ENCODE results near the gene CNFN.

Gene CNFN

GRCh38 chr19:42389899-42390298, at the start of gene CNFN:
TSS of gene CNFN (minus strand) at chr19:42390297. CDS start at chr19:42389037, 1,260 bp downstream.
- DNase-seq: no peak

DNA sequence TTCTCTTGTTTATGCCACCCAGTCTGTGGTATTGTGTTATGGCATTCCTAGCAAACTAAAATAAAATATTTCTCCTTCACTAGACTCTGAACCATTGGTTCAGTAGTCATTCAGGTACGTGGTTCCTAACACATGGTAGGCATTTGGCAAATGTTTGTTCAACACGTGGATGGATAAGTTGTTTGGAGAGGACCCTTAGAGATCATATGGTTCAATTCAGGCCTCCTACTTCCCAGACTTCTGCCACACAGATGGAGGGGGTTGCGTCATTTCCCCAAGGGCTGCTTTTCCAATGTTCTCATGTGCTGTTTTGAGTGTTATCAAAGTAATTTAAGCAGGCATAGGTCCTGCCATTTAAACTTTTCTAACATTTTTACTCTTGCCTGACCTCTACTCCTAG, 45.9 kb upstream of the CNFN start:
- DNase-seq: no peak

- no peak for DNase-seq
Observed at GRCh38 chr19:42435316-42435715, 45.2 kb upstream of the CNFN start.

- peak; percentile 58 for DNase-seq
Observed at GRCh38 chr19:42433503-42434260, 43.6 kb upstream of the CNFN start.

DNA sequence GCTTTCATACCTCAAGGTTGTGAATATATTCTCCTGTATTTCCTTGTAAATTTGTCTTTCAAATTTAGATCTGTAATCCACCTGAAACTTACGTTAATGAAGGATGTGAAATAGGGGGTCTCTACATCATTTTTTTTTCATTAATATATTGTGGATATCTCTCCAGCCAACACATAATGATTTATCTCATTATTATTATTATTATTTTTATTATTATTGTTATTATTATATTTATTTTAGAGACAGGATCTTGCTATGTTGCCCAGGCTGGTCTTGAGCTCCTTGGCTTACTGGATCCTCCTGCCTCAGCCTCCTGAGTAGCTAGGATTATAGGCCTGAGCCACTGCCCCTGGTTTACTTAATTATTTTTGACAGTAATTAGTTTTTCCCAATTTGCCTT, 41.4 kb upstream of the CNFN start:
- no peak for DNase-seq

DNA sequence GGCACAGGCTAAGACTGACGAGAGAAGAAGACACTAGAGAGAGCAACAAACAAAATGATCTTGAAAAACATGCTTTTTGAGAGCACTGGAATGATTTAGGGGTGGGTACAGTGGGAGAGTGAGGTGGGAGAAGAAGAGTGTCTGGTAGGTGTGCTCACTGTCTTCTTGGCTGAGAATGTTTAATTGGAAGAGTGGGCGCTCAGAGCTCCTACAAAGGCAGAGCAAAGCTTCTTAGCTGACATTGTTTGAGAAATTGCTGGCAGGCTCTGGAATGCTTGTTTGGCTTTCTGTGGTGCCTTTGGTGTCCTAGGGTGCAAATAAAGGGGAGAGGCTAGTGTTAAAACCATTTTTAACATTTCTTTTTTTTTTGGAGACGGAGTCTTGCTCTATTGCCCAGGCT, 38.6 kb upstream of the CNFN start:
- no peak for DNase-seq

DNA sequence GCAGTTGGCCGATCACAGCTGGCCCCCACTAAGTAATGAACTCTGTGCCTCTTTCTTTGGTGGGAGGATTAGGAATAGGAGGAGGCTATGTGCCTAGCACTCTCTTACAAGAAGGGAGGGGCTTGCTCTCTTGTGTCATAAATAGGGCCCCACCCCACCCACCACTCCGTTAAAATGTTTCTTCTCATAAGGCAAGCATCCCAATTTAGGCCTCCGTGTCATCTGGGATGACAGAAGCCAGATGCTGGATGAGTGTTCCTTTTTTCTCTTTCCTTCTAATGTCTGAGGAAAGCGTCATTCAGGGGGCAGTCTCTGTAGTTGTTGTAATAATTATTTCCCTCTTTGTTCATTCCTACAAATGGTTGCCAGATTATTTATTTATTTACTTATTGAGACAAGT, 37.2 kb upstream of the CNFN start, which contains the start of gene LIPE:
Gene LIPE (minus strand): TSS at position 76 of the 400 bp plus-strand sequence. CDS start 239 bp downstream, outside the sequence.
- DNase-seq: no peak

DNA sequence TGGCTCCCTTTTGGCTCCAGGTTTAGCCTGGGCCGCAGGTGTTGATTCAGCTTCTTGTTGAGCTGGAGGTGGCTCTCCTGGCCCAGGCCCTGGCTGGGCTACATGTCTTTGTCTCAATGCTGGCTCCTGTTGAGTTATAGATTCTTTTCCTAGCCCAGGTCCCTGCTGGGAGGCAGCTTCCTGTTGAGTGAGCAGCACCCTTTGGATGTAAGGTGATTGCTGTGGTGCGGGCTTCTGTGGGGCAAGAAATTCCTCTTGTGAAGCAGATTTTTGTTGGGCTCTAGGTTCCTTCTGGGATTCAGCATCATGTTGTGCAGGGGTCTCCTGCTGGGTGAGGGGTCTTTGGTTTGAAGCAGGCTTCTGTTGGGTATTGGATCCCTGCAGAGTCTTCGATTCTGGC, 36.5 kb upstream of the CNFN start:
- DNase-seq: no peak

DNA sequence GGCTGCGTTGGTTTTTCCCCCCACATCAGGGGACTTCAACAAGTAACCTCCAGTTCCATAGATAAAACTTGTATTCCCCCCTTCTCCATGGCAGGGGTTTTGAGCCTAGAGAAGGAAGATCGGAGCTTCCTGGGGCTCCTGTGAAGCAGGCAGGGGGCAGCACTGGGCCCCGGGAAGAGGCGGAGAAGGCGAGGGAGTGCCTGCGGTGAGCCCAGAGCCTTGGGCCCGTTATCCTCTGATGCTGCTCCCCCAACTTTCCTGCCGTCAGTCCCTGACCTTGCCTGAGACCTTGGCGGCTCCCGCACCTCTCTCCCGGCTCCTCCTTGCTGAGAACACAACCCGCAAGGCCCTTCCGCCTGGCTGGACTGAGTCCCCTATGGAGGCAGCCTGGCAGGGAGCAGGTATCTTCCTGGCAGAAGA, 34.6 kb upstream of the CNFN start:
- no peak for DNase-seq

- DNase-seq: no peak
Observed at GRCh38 chr19:42424345-42424707, 34.2 kb upstream of the CNFN start.

DNA sequence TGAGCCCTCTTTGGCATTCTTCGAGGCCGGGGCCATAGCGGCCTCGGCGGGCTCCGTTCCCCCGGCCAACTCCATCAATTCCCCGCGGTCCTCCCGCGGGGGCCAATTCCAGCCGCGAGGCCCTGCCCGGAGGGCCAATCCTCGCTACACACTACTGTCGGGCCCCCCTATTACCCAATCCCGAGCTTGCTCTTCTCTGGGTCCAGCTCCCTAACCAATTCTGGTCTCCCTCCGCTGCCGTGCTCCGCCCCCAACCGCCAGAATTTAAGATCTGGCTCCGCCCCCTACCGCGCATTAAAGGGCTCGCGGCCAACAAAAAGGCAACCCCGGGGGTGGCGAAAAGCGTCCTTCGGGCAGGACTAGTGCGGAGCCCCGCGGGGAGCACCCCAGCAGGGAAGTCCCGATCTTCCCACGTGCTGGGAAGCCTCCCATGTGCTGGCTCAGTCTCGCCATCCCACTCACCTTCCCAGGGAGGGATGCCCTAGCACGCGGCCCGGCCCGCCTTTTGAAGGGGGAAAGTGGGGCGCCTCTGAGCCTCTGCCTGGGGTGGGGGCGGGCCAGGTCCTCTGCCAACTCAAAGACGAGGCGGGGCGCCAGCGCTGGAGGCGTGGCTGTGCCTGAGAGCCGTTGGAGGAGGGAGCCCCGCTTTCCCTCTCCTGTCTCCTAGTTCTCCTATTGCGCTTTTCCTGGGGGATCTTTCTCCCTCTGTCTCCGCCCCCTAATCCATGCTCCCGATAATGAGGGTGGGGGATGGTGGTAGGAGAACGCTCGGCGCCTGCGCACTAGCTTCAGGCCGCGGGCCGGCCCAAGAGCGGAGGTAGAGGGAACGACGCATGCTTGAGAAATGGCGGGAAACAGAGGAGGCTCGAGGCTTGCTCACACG, 33.6 kb upstream of the CNFN start:
- DNase-seq: peak; percentile 94

- peak; percentile 45 for DNase-seq
Observed at GRCh38 chr19:42422901-42423461, 32.9 kb upstream of the CNFN start.

DNA sequence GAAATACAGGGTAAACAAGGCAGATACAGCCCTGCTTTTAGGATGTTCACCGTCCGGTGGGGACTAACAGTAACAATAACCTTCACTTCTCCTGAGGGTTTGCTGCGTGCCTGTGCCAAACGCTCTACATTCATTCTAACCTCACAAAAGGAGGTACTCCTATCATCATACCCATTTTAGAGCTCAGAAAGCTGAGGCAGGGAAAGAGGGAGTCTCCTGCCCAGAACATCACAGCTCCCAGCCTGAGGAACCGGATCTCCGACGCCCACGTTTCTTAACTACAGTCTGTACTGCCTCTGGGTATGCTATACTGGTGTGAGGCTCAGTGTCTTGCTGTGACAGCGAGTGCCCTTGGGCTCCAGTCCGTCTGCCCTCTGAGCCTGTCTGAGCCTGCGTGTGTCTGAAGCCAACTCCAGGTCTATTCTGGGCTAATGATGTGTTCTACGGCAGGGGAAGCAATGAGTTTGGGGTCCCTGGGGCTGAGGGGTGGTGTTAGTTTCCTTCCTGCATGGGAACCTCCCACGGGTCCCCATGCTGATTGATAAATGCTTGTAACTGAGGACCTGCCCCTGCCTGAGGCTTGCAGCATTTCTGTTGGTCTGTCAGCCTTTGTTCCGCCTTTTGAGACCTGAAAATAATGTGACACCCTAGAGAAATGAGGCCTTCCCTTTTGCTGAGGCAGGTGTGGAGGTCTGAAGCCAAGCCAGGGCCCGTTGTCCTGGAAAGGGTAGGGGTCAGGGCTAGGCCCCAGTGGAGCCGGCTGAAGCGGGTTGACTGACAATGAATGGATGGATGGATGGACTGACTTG, 32.2 kb upstream of the CNFN start:
- no peak for DNase-seq

DNA sequence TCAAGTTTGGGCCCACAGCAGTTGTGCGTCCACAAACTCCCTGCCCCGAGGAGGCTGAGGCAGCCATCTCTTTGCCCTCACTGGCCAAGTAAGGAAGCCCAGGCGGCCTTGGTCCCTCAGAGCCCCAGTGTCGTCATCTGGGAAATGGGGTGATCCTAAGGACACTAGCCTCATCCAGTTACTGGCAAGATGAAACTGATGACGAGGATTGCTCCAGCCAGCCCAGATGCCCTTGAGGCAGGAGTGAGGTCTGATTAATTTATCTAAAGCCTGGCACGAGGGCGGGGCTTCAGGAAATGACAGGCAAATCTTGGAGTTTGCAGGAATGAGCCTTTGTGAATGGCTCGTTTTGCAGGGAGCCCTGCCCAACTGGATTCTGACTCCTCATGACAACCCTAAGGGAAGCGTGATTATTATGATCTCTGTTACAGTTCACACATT, 31.5 kb upstream of the CNFN start:
- no peak for DNase-seq

- no peak for DNase-seq
Observed at GRCh38 chr19:42421101-42421500, 31.0 kb upstream of the CNFN start.

DNA sequence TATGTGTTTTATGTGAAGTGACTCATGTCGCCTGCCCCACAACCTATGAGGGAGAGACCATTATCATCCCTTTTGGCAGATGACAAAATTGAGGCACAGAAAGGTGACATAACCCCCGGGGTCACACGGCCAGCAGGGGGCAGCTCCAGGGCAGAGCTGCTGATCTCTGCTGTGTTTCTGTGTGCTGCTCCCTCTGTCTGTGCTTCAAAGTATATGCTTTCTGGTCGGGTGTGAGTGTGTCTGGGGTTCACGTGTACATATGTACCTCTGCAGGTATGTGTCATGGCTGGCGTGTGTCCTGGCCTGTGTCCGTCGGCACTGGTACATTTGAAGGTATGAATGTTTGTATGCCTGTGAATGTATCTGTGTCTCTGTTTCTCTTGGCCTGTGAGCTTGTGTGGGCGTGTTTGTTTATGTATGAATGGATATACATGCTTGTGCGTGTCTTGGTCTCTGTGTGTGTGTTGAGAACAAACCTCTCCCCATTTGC, 30.0 kb upstream of the CNFN start:
- DNase-seq: peak; percentile 72

GRCh38 chr19:42419309-42419708, 29.2 kb upstream of the CNFN start:
- no peak for DNase-seq

- no peak for DNase-seq
Observed at GRCh38 chr19:42412661-42413076, 22.6 kb upstream of the CNFN start.

DNA sequence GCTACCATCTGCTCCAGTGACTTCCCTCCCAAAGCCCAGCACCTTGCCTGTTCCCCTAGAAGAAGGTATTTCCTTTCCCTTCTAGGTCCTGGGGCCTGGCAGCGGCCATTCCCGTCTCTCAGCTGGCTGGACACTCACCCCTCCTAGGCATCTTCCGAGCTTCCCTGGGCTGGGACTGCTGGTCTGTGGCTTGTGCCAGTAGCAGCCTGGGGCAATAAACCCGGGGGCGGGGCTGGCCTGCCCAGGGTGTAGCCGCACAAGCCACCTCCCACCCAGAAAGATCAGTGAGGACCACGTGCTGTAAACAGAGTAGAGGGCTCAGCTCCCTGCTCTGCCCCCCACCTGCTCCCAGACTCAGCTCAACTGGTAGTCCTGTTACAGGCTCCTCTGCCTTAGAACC, 22.1 kb upstream of the CNFN start:
- no peak for DNase-seq

- DNase-seq: no peak
Observed at GRCh38 chr19:42411581-42412178, 21.6 kb upstream of the CNFN start.

- no peak for DNase-seq
Observed at GRCh38 chr19:42410371-42410770, 20.3 kb upstream of the CNFN start.

- DNase-seq: no peak
Observed at GRCh38 chr19:42409477-42409876, 19.4 kb upstream of the CNFN start.

Data from activated CD4-positive, CD25-positive, alpha-beta regulatory T cell treated with anti-CD3 and anti-CD28 coated beads, Interleukin-2, amount 50 U/mL, for 72 hours (primary cell).